B cell (primary cell): Measurements from ENCODE around the gene HDGFL2. TPM values are rescaled to one million over a fixed set of nuclear protein-coding genes. Genes with fewer than 3 reads are reported as not detected.

ENCODE experiments used
- ATAC-seq: fragments of 200-7000 bp; cut with Tn5 transposase; one replicate; pipeline ENCODE4 v1.10.0; 2021; ENCODE audit warnings: low read depth, mild to moderate bottlenecking, moderate number of reproducible peaks, moderate library complexity
- CTCF ChIA-PET: fragments of 350-600 bp; sonication (Branson Sonifier 250); formaldehyde crosslinking; loops from one replicate; lab custom pipeline; 2021; ENCODE audit warnings: antibody characterized with exemption, inconsistent platforms; lab: Charles Lee
- POLR2A ChIA-PET: fragments of 350-600 bp; sonication (Branson Sonifier 250); formaldehyde crosslinking; loops from one replicate; lab custom pipeline; 2021; ENCODE audit warnings: antibody characterized with exemption; lab: Charles Lee
- DNase-seq: peaks from one replicate; pipeline ENCODE4 v3.0.0; 2013
- H2AFZ ChIP-seq: 2 replicates; pipeline ENCODE4 v1.6.1; 2012; ENCODE audit warnings: mild to moderate bottlenecking, low read depth, low read length; ENCODE audit not compliant: insufficient read depth, poor library complexity, severe bottlenecking
- H3K27ac ChIP-seq, 2 donors: 1 replicate in 1 of 2; 2 replicates in 1 of 2; pipeline ENCODE4 v1.5.1; 2012 to 2013; ENCODE audit warnings: low read length in 2 of 2, mild to moderate bottlenecking in 2 of 2, moderate library complexity in 1 of 2
- H3K27me3 ChIP-seq, 4 experiments: fragments of 200-600 bp in 1 of 4; sonication (generic) in 1 of 4; replicated peaks in 1 of 4; 1 replicate in 2 of 4; 2 replicates in 2 of 4; pipeline versions ENCODE4 v1.6.1 to v1.7.0; 2013 to 2016; ENCODE audit warnings: low read length in 3 of 4, mild to moderate bottlenecking in 2 of 4, mixed read lengths in 1 of 4, moderate library complexity in 1 of 4; ENCODE audit not compliant: insufficient read depth in 4 of 4, control insufficient read depth in 3 of 4; ENCODE audit errors: control extremely low read depth in 1 of 4
- H3K36me3 ChIP-seq, 2 experiments: replicated peaks in 1 of 2; 1 replicate in 1 of 2; 2 replicates in 1 of 2; pipeline versions ENCODE4 v1.6.1 to v1.7.1; 2013; ENCODE audit warnings: low read length in 1 of 2; ENCODE audit not compliant: insufficient read depth in 2 of 2, control insufficient read depth in 1 of 2; ENCODE audit errors: control extremely low read depth in 1 of 2, extremely low read depth in 1 of 2
- H3K4me1 ChIP-seq, 2 donors: fragments of 200-600 bp in 1 of 2; sonication (generic) in 1 of 2; 1 replicate in 1 of 2; 2 replicates in 1 of 2; pipeline versions ENCODE4 v1.5.1 to v1.6.1; 2013 to 2017; ENCODE audit warnings: low read length in 2 of 2; ENCODE audit not compliant: control insufficient read depth in 2 of 2, insufficient read depth in 2 of 2
- H3K4me2 ChIP-seq: replicated peaks from 2 replicates; pipeline ENCODE3; 2012; ENCODE audit warnings: mild to moderate bottlenecking, low read depth, low read length; ENCODE audit not compliant: poor library complexity, severe bottlenecking
- H3K4me3 ChIP-seq, 5 experiments: fragments of 200-600 bp in 1 of 5; sonication (generic) in 1 of 5; 1 replicate in 3 of 5; 2 replicates in 2 of 5; pipeline versions ENCODE4 v1.5.1 to v1.7.0; 2011 to 2016; ENCODE audit warnings: low read length in 4 of 5, mild to moderate bottlenecking in 4 of 5, low read depth in 2 of 5, control low read depth in 1 of 5, moderate library complexity in 1 of 5; ENCODE audit not compliant: insufficient read depth in 1 of 5; ENCODE audit errors: control extremely low read depth in 1 of 5, extremely low read depth in 1 of 5
- H3K79me2 ChIP-seq: fragments of 200-600 bp; sonication (generic); one replicate; pipeline ENCODE4 v1.6.0; 2016; ENCODE audit warnings: low read length; ENCODE audit not compliant: control insufficient read depth, insufficient read depth
- H3K9ac ChIP-seq: fragments of 200-600 bp; sonication (generic); 2 replicates; pipeline ENCODE4 v1.6.1; 2017; ENCODE audit warnings: mild to moderate bottlenecking, low read length, moderate library complexity
- H3K9me3 ChIP-seq, 3 donors: one replicate each; pipeline versions ENCODE4 v1.6.1 to v1.7.1; 2013; ENCODE audit warnings: low read length in 2 of 3; ENCODE audit not compliant: control insufficient read depth in 2 of 3, insufficient read depth in 1 of 3; ENCODE audit errors: control extremely low read depth in 1 of 3
- H4K20me1 ChIP-seq: 2 replicates; pipeline ENCODE4 v1.6.0; 2012; ENCODE audit warnings: mild to moderate bottlenecking, low read length; ENCODE audit not compliant: insufficient read depth, control insufficient read depth, poor library complexity, severe bottlenecking
- H3K27ac Mint-ChIP-seq: one replicate; pipeline ENCODE4 v1.8.0; 2021; ENCODE audit warnings: mixed read lengths
- H3K27me3 Mint-ChIP-seq: one replicate; pipeline ENCODE4 v1.8.0; 2021; ENCODE audit warnings: mixed read lengths
- H3K4me1 Mint-ChIP-seq: one replicate; pipeline ENCODE4 v1.8.0; 2021; ENCODE audit warnings: mixed read lengths
- H3K4me3 Mint-ChIP-seq: one replicate; pipeline ENCODE4 v1.8.0; 2021; ENCODE audit warnings: mixed read lengths
- H3K9me3 Mint-ChIP-seq: one replicate; pipeline ENCODE4 v1.8.0; 2022; ENCODE audit warnings: mixed read lengths; ENCODE audit not compliant: insufficient read depth
- CTCF ChIP-seq: fragments of 200-600 bp; IDR thresholded peaks from one replicate; pipeline ENCODE4 v1.8.0; 2022; ENCODE audit warnings: antibody characterized with exemption, mild to moderate bottlenecking
- EZH2 ChIP-seq: IDR thresholded peaks from 2 replicates; pipeline ENCODE4 v1.6.1; 2012; ENCODE audit warnings: borderline replicate concordance, low read depth, mild to moderate bottlenecking, moderate library complexity, low read length; ENCODE audit not compliant: insufficient read depth, poor library complexity, severe bottlenecking
- WGBS: methylation state at CpG from one replicate; pipeline ENCODE4 v1.1.5; 2013; ENCODE audit warnings: missing lambda C conversion rate; ENCODE audit not compliant: insufficient coverage; 5-methylcytosine and 5-hydroxymethylcytosine counted together
- intact Hi-C: fragments of 100-400 bp; cut with micrococcal nuclease; formaldehyde crosslinking; loops from one replicate; pipeline ENCODE4 v1.10.0; 2022
- polyA plus RNA-seq: library from polyadenylated mRNA; depleted of rRNA; stranded (reverse); fragments of >200 nt; gene quantifications from 2 replicates; pipeline ENCODE4 v1.2.3, GENCODE V29; 2012
- total RNA-seq, 2 donors: library from RNA; stranded (reverse); fragments of 120-200 nt in 1 of 2; gene quantifications; 1 replicate in 1 of 2; 2 replicates in 1 of 2; pipeline versions ENCODE4 v1.2.3 to v1.2.4, GENCODE V29; 2013 to 2022

The HDGFL2 gene
- total and polyA plus RNA-seq, 2 donors (not counting 1 experiment from before 2014, with no cell fraction given), result 18.4 to 49.9 TPM

- TF ChIP-seq CTCF (no peak), EZH2 (no peak)
- Histone ChIP-seq H3K79me2 (no peaks in the 10 kb centered on the region), H3K36me3 (no peaks in the 10 kb centered on the region), H4K20me1 (no peaks in the 10 kb centered on the region), H3K4me1 (no peaks in the 10 kb centered on the region), H2AFZ (no peak overlapping the region), H3K27me3 (no peaks in the 10 kb centered on the region), H3K9ac (no peak overlapping the region), H3K4me2 (no peak overlapping the region), H3K4me3 (no peak overlapping the region), H3K9me3 (peaks cover 0 to 10% (median 0%) of the 10 kb centered on the region in 3 donors), H3K27ac (no peak overlapping the region)
- POLR2A ChIA-PET, result interaction anchor here (0.6 kb wide), 1 partner anchor 37 kb away, joined by 5 read pairs; no protein-coding TSS in a partner anchor
- DNase-seq, result no peak
- no peak overlapping the region for H3K27ac Mint-ChIP-seq
- no peak for ATAC-seq
- H3K4me1 Mint-ChIP-seq, result no peaks in the 10 kb centered on the region
- CTCF ChIA-PET, result interaction anchor here (0.8 to 7.0 kb wide), 5 partner anchors 12 to 253 kb away, joined by 3 to 89 read pairs (median 4); partner anchors contain the start of gene PLIN5
- no peak overlapping the region for H3K4me3 Mint-ChIP-seq
- WGBS, result 79% methylated on average over 8 of the region's 15 CpGs
- no peaks in the 10 kb centered on the region for H3K9me3 Mint-ChIP-seq
- intact Hi-C loops, result no loop called here
- H3K27me3 Mint-ChIP-seq, result peaks cover 7% of the 10 kb centered on the region
These were observed 50.4 kb downstream of the HDGFL2 start for GRCh38 chr19:4522291-4523002.
